ENCODE results near the gene SMAD9.

Gene SMAD9

GRCh38 chr13:36862002-36862685, 57.9 kb downstream of the SMAD9 start:
- no peak for DNase-seq

DNA sequence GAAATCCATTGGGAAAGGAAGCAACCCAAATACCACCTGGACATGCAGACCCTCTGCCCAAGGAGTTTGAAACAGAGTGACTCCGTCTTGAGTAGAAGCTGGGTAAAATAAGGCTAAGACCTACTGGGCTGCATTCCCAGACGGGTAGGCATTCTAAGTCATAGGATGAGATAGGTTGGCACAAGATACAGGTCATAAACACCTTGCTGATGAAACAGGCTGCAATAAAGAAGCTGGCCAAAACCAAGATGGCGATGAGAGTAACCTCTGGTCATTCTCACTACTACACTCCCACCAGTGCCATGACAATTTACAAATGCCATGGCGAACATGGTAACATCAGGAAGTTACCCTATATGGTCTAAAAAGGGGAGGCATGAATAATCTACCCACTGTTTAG, 60.8 kb downstream of the SMAD9 start:
- no peak for DNase-seq

GRCh38 chr13:36858290-36858689, 61.7 kb downstream of the SMAD9 start:
- peak; percentile 56 for DNase-seq

- no peak for DNase-seq
Observed at GRCh38 chr13:36857253-36857652, 62.8 kb downstream of the SMAD9 start.

DNA sequence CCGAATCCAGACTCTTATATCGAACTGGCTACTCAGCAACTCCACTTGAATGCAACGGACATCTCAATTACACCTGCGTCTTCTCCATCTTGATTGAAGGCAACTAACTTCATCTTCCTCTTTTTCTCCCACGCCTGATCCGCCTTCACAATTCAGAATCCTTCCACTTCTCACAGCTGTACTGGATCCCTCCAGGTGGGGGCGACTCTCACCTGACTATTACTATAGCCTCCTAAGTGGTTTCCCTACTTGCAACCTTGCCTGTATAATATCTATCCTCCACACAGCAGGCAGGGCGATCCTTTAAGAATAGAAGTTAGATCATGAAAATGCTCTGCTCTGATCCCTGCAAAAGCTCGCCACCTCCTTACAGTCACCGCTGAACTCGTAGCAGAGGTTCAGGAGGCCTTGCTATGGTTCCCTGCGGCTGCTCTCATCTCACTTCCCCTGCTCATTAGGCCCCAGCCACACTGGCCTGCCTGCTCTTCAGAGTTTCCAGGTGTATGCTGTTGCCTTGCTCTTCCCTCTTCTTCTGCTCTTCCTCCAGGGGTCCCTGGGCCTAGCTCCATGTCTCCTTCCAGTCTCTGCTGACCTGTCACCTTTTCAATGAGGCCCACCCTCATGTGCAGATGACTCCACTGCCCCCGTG, 69.1 kb downstream of the SMAD9 start:
- DNase-seq: no peak

DNA sequence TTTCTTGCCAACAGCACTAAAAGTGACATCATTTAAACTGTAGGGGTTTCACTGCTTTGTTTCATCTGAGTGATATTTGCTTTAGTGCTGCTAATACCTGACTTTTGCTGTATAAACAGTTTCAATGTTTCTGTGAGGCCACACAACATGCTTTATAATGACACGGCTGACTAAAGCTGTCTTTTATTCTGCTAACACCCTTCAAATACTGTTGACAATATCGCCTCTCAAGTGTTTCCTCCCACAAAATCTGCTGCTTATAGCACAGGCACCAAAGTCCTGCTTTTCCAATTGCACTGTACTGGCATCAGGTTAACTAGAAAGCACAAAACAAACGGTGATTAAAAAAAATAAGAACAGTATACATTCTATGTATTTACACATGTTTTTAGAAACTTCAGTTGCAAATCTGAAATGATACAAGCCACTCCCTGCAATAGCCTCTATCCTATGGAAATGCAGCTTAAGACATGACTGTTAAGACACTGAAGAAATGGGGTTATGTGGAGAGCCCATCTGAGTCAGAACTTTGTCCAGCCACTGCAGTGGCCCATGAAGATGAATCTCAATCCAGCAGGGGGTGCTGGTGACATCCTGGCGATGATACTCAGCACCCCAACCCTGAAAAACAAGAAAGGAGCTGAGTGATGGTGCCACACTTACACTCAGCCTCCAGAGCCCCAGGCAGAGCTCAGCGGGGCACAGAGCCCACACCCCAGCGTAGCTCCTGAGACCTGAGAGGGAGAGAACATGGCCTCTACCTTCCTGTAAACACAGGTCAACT, 71.6 kb downstream of the SMAD9 start:
- DNase-seq: no peak

- no peak for DNase-seq
Observed at GRCh38 chr13:36847606-36848005, 72.4 kb downstream of the SMAD9 start.

GRCh38 chr13:36841391-36841790, 78.6 kb downstream of the SMAD9 start:
- DNase-seq: no peak

DNA sequence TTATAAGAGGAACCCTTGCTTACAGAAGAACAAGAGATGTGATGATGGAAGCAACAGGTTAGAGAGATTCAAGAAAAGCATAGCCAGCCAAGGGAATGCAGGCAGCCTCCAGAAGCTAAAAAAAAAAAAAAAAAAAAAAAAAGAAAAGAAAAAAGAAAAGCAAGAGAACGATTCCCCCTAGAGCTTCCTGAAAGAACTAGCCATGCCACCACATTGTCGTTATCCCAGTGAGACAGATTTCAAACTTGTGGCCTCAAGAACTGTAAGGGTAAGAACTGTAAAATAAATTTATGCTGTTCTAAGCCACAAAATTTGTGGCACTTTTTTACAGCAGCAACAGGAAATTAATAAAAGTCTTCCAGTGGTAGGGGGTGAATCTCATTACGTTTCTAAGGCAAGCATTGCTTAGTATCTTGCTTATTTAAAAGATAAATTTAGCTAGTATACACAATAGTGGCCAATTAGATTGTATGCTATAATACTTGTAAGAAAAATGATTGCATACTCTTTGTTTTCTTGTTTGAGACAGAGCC, 79.3 kb downstream of the SMAD9 start:
- no peak for DNase-seq

DNA sequence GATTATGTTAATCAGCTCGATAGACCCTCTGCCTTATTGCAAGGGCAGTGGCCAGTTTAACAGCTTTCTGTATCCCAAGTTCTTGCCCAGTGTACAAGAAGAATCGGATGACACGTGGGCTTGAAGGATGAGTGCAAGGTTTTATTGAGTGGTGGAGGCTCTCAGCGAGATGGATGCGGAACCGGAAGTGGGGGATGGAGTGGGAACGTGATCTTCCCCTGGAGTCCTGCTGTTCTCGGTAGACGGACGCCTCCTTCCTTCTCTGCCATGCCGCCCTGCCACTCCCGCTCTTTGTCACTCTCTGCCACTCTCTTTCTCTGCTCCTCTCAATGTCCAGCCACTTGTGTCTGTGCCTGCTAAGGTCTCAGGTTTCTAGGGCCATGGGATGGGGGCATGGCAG, 80.1 kb downstream of the SMAD9 start:
- no peak for DNase-seq

DNA sequence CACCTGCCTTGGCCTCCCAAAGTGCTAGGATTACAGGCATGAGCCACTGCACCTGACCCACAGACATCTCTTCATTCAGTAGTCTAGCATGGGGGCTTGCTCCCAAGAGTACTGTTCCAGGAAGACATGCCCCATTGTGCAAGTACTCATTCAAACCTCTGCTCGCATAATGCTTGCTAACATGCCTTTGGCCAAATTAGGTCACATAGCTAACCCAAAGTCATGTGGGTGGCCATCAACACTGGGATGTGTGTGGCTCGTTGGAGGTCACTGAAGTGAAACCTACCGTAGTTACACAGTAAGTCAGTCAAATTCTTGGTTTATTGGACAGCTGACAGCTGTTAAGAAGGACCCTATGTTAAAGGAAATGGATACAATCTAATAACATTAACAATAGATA, 80.8 kb downstream of the SMAD9 start:
- no peak for DNase-seq

DNA sequence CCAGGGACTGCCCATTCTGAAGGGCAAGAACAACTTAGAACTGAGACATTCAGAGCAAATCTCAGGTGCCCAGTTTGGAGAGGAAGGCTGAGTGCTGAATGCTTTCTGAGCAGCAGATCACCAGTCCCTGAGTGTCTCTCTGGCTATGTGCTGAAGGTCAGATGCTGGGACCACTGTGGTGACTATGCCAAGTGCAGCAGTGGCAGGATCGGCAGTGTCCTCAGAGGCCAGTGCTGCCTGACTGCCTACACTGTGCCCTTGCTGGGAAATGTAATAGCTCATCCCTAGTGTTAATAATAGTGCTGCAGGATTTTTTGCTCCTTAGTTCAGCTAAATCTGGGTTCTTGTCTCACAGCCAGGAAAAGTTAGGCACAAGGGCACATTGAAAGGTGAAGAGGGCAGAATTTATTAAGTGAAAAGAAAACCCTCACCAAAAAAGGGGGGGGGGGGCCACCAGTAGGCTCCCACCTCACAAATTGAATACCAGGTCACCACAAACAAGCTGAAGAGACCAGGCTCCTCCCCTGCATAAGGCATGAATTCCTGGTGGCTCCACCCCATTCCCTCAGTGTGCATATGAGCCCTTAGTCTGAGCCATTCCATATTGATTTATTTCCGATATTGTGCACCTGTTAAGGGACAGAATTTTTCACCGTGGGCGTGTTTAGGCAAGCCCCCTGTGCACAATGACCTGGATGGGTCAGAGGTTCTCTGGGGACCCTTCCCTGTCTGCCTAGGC, 82.5 kb downstream of the SMAD9 start:
- DNase-seq: no peak

DNA sequence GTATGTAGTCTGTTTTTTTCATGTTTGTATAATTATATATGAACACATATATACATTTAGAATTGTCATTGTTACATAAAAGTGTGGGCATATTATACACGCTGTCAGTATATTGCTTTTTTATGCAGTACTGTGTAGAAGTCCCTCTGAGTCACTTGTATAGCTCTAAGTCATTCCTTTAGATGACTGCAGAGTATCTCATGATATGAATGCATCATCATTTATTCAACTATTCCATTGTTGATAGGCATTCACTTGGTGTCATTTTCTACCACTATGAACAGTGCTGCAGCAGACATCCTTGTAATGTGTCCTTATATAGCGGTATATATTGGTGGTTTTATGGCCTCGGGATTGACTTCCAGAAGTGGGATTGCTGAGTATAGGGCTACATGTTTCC, 85.7 kb downstream of the SMAD9 start:
- DNase-seq: no peak

GRCh38 chr13:36831291-36831690, 88.7 kb downstream of the SMAD9 start:
- no peak for DNase-seq

DNA sequence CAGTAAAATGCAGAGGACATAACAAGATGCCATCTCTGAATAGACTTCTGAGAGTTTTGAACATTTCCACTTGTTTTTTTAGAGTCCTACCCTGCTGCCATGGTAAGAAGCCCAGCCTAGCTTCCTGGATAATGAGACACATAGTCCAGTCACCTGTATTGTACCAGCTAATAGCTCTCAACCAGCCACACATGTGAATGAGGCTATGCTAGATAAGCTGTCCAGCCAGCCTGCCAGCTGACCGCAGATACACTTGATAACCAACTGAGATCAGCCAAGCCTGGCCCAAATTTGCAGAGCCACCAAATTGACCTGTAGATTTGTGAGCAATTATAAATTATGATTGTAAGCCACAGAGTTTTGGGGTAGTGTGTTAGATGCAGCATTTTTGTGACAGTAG, 90.3 kb downstream of the SMAD9 start:
- no peak for DNase-seq

GRCh38 chr13:36822785-36823184, 97.3 kb downstream of the SMAD9 start:
- no peak for DNase-seq

GRCh38 chr13:36820222-36820621, 99.8 kb downstream of the SMAD9 start:
- no peak for DNase-seq

- peak; percentile 35 for DNase-seq
Observed at GRCh38 chr13:36819739-36820090, 100.3 kb downstream of the SMAD9 start.

DNA sequence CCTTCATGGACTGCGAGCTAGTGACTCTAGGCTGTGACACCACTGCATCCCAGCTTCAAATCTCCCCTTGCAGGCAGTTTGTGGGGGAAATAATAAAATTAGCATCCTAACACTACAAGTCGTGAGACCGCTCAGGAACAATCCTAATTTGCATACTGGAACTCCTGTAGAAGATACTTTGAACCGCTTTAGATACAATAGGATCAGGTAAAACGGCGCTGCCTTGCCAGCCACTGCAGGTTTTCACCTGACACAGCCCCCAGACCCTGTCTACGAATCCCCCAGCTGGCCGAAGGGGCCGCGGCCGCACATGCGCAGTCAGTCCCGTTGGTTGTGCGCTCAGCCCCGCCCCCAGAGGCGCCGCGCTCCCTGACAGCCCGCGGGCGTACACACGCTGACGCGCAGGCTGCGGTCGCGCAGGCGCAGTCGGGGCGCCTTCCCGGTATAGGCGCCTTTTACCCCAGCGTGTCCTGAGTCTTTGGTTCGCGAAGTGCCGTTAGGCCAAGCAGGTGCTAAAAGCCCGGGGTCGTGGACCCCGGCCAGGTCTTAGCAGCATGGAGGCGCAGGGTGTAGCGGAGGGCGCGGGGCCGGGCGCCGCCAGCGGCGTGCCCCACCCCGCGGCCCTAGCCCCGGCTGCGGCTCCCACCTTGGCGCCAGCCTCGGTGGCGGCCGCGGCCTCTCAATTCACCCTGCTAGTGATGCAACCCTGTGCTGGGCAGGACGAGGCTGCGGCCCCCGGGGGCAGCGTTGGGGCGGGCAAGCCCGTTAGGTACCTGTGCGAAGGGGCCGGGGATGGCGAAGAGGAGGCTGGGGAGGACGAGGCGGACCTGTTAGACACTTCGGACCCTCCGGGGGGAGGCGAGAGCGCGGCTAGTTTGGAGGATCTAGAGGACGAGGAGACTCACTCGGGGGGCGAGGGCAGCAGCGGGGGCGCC, 101.0 kb downstream of the SMAD9 start, which contains the start of gene RFXAP:
RFXAP (plus strand) TSS at position 419 of the 935 bp plus-strand sequence; CDS start at position 555, 136 bp downstream.
- peak; percentile 86 for DNase-seq

DNA sequence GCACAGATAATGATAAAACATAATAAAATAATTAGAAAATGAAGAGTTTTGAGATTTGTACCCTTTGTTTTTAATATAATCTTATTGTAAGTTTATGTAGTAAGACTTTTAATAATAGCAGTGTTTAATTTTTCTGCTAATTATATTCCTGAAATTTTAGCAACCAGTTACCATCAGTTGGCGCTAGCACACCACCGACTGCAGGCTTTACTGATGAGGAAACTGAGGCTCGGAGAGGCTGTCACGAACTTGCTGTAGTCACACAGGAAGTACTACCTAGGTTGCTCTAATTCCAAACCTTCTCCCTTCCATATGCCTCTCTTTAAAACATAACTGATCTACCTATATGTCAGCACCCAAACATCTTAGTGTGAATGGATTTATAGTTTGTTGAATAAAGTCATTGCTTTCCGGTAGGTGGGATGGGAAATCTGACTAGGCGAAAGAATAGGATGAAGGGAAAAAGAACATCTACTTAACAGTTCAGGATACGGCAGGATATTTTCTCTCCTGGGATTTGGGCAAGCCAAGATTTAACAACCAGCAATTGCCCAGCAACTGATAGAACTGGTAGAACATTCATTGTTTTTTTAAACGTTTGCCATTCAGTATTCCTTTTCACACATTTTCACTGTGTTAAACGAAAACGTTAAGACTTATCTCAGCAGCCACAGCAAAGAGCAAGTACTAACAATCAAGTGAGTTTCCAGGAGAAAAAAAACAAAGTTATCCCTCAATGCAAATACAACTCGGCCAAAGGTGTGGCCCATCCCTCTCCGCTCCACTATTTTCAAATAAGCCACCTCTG, 101.8 kb downstream of the SMAD9 start:
- no peak for DNase-seq

GRCh38 chr13:36815062-36815461, 105.0 kb downstream of the SMAD9 start:
- DNase-seq: no peak
